HG03469 (cell line): ENCODE data around the gene POLN.

Experiments used
- ATAC-seq: cut with Tn5 transposase; IDR thresholded peaks from one replicate; pipeline ENCODE4 v1.9.1; 2021; ENCODE audit warnings: mild to moderate bottlenecking, moderate library complexity, moderate number of reproducible peaks; ENCODE audit not compliant: unreplicated experiment

The POLN gene

GRCh38 chr4:2241410-2242353 is at the start of gene POLN, which contains the start of gene HAUS3:
Gene POLN, minus strand, starts transcription at chr4:2242121. Its CDS starts 12,890 bp downstream, at chr4:2229231.
Gene HAUS3, minus strand, starts transcription at chr4:2242121. Its CDS starts 1,175 bp downstream, at chr4:2240946.
- ATAC-seq = peak; percentile 71

GRCh38 chr4:2290974-2291704 is 49.2 kb upstream of the POLN start:
- ATAC-seq = no peak

GRCh38 chr4:2290488-2290887 is 48.6 kb upstream of the POLN start:
- ATAC-seq = no peak

- no peak for ATAC-seq
Measured at GRCh38 chr4:2289955-2290333, 48.0 kb upstream of the POLN start.

- ATAC-seq = no peak
Measured at GRCh38 chr4:2289311-2289954, 47.5 kb upstream of the POLN start.

GRCh38 chr4:2288051-2288541 is 46.2 kb upstream of the POLN start:
- no peak for ATAC-seq

GRCh38 chr4:2287594-2287915 is 45.6 kb upstream of the POLN start:
- ATAC-seq = no peak

- no peak for ATAC-seq
Measured at GRCh38 chr4:2286904-2287593, 45.1 kb upstream of the POLN start.

GRCh38 chr4:2285613-2286381 is 43.9 kb upstream of the POLN start:
- no peak for ATAC-seq

GRCh38 chr4:2284934-2285612 is 43.2 kb upstream of the POLN start:
- no peak for ATAC-seq

- ATAC-seq = no peak
Measured at GRCh38 chr4:2284161-2284933, 42.4 kb upstream of the POLN start.

- ATAC-seq = no peak
Measured at GRCh38 chr4:2283199-2283711, 41.3 kb upstream of the POLN start.

- ATAC-seq = no peak
Measured at GRCh38 chr4:2281575-2282343, 39.8 kb upstream of the POLN start.

- ATAC-seq = no peak
Measured at GRCh38 chr4:2280531-2281300, 38.8 kb upstream of the POLN start.

- no peak for ATAC-seq
Measured at GRCh38 chr4:2277956-2278355, 36.0 kb upstream of the POLN start.

- no peak for ATAC-seq
Measured at GRCh38 chr4:2276581-2277325, 34.8 kb upstream of the POLN start.
